ENCODE data around the gene CPSF4.
A peak's percentile ranks its signal among the peaks of the same experiment; 100 is the strongest.

Gene CPSF4

GRCh38 chr7:99457650-99458493, 19.1 kb downstream of the CPSF4 start:
- peaks cover 36 to 71% (median 68%) of the 10 kb centered on the region in 3 donors for H3K36me3 ChIP-seq
- DNase-seq = no peak

DNA sequence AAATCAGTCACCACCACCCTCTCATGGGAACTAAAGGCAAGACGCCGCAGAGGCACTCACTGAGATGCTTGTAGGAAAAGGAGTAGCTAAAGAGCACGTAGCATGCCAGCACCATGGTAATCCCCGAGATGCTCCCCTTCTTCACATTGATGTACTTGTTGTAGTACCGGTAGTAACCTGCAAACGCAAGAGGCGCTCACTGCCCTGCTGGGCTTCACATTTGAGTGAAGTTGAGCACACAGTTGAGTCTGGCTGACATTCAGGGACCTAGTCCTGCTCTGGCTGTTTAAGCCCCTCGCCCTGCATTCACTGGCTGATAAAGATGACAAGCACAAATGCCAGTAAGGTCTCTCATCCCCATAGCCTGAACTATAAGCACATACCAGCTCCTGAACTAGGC, 20.3 kb downstream of the CPSF4 start:
- intact Hi-C loops (cut with DNase I; ENCODE audit: low total_unique reads) = no loop called here
- peaks cover 35 to 60% (median 56%) of the 10 kb centered on the region in 3 donors for H3K36me3 ChIP-seq

More at GRCh38 chr7:99457650-99458493, 19.1 kb downstream of the CPSF4 start:
- H3K9me3 ChIP-seq = no peaks in the 10 kb centered on the region
- no peak overlapping the region for H3K4me3 ChIP-seq
- H3K4me1 ChIP-seq = peaks cover 0 to 15% (median 5%) of the 10 kb centered on the region in 4 donors
- no peak overlapping the region for H3K27ac ChIP-seq
- H3K27me3 ChIP-seq = no peaks in the 10 kb centered on the region
- intact Hi-C loops (cut with DNase I; ENCODE audit: low total_unique reads) = no loop called here
- TF ChIP-seq CTCF (IDR thresholded peaks at IDR 0.05) = no peak

GRCh38 chr7:99460651-99461050, 21.9 kb downstream of the CPSF4 start:
- no peak for DNase-seq
- intact Hi-C loops (cut with DNase I; ENCODE audit: low total_unique reads) = no loop called here
- Histone ChIP-seq H3K9me3 (no peaks in the 10 kb centered on the region), H3K27ac (no peak overlapping the region), H3K4me1 (peaks cover 0 to 39% (median 25%) of the 10 kb centered on the region in 4 donors), H3K27me3 (no peaks in the 10 kb centered on the region), H3K36me3 (peaks cover 33 to 49% (median 41%) of the 10 kb centered on the region in 3 donors), H3K4me3 (no peak overlapping the region)
- TF ChIP-seq CTCF (IDR thresholded peaks at IDR 0.05) = no peak

More for the DNA sequence above, 20.3 kb downstream of the CPSF4 start:
- H3K4me1 ChIP-seq = peaks cover 0 to 24% (median 11%) of the 10 kb centered on the region in 4 donors
- H3K4me3 ChIP-seq = no peak overlapping the region
- no peak for TF ChIP-seq CTCF (IDR thresholded peaks at IDR 0.05)
- DNase-seq = no peak
- H3K9me3 ChIP-seq = no peaks in the 10 kb centered on the region
- H3K27ac ChIP-seq = no peak overlapping the region
- H3K27me3 ChIP-seq = no peaks in the 10 kb centered on the region

DNA sequence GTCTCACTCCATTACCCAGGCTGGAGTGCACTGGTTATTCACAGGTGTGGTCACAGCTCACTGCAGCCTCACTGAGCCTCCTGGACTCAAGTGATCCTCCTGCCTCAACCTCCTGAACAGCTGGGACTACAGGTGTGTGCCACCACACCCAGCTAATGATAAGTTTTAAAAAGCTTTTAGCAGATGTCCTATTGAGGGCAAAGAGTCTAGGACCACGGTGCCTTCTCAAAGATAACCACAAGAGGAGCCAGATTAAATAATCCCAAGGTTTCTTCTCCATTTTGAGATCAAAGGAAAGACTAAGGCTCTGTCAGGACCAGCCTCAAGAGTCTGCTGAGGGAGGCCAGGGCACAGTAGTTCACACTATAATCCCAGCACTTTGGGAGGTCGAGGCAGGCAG, 22.5 kb downstream of the CPSF4 start:
- H3K4me1 ChIP-seq = peaks cover 0 to 41% (median 25%) of the 10 kb centered on the region in 4 donors
- DNase-seq = no peak
- no peak for TF ChIP-seq CTCF (IDR thresholded peaks at IDR 0.05)

GRCh38 chr7:99465421-99465768, 26.7 kb downstream of the CPSF4 start:
- TF ChIP-seq CTCF (IDR thresholded peaks at IDR 0.05) = no peak
- peak overlapping the region; percentile 73 to 75 for H3K4me3 ChIP-seq
- H3K27ac ChIP-seq = peak overlapping the region; percentile 85
- H3K27me3 ChIP-seq = no peaks in the 10 kb centered on the region
- DNase-seq = no peak
- no peaks in the 10 kb centered on the region for H3K9me3 ChIP-seq
- peaks cover 0 to 6% (median 0%) of the 10 kb centered on the region in 3 donors for H3K36me3 ChIP-seq
- H3K4me1 ChIP-seq = peaks cover 0 to 41% (median 25%) of the 10 kb centered on the region in 4 donors
- intact Hi-C loops (cut with DNase I; ENCODE audit: low total_unique reads) = loop anchor here (5.0 kb wide), 1 partner anchor 37 kb away; the partner anchor contains the start of genes ZKSCAN5 and ZNF394

More for the DNA sequence above, 22.5 kb downstream of the CPSF4 start:
- intact Hi-C loops (cut with DNase I; ENCODE audit: low total_unique reads) = no loop called here
- Histone ChIP-seq H3K36me3 (peaks cover 28 to 43% (median 35%) of the 10 kb centered on the region in 3 donors), H3K27ac (no peak overlapping the region), H3K27me3 (no peaks in the 10 kb centered on the region), H3K9me3 (no peaks in the 10 kb centered on the region), H3K4me3 (no peak overlapping the region)

Data from tibial artery (tissue), 4 donors.